Measurements from ENCODE around the gene DPP10.
"Not testable (repeated sequence)": the region's sequence is repeated elsewhere in the genome, so short reads cannot be mapped to it uniquely, and the experiment has no call there.

DPP10 gene

GRCh38 chr2:114960389-114960788 is 517.9 kb downstream of the DPP10 start:
- no peak for DNase-seq (ENCODE audit: low read depth in 2 of 2)

DNA sequence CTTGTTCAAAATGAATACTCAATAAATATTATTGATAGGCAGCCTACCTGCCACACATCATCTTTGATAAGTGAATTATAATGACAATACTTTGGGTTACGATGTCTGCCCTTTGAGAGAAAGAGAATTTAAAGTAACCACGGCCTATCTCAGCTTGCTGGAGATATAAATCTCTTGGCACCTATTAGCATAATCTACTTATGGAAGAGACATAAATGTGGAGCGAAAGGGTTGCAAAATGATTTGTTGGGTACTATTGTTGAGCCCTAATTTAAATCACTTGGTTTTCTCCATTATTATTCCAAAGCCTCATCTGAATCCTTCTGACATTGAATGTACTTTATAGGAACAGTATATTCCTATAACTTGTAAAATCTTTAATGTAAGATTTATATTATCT is 520.1 kb downstream of the DPP10 start:
- no peak for DNase-seq (ENCODE audit: low read depth in 2 of 2)

GRCh38 chr2:114968748-114969400 is 526.4 kb downstream of the DPP10 start:
- no peak for DNase-seq (ENCODE audit: low read depth in 2 of 2)

GRCh38 chr2:115004321-115004720 is 561.9 kb downstream of the DPP10 start:
- DNase-seq (ENCODE audit: low read depth in 2 of 2) = not testable (repeated sequence)

DNA sequence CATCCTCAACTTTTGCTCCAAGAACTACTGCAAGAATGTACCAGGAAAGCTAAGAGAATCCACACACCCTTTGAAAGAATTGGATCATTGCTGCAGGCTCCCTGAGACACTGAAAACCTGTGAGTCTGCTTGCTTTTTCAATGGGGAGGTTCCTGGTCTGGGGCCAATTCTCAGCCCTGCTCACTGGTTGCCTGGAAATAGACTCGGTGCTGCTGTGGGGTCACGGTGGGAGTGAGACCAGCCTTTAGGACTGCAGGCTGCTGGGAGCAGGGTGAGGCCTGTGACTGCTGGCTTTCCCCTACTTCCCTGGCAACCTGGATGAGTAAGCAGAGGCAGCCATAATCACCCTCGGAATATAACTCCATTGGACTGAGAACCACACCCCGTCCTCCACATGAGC is 569.3 kb downstream of the DPP10 start:
- DNase-seq (ENCODE audit: low read depth in 2 of 2) = no peak

GRCh38 chr2:115022013-115022412 is 579.6 kb downstream of the DPP10 start:
- DNase-seq (ENCODE audit: low read depth in 2 of 2) = not testable (repeated sequence)

DNA sequence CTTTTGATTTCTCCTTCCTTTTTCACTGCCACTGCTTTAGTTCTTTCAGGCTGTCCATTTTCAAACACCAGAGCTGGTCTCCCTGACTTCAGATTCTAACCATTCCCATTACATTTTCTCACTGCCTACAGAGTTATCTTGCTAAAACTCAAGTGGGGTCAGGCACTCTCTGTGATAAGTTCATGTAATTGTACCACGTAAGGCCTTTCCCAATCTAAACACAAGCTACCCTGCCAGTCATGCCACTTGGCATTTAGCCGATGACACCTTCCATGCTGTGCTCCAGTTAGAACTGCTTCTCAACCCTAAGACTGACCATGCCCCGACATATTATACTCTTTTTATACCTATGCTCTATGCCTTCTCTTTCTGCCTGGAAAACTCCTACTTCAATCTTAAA is 592.4 kb downstream of the DPP10 start:
- DNase-seq (ENCODE audit: low read depth in 2 of 2) = no peak

- DNase-seq (ENCODE audit: low read depth in 2 of 2) = no peak
Measured at GRCh38 chr2:115036818-115037217, 594.4 kb downstream of the DPP10 start.

DNA sequence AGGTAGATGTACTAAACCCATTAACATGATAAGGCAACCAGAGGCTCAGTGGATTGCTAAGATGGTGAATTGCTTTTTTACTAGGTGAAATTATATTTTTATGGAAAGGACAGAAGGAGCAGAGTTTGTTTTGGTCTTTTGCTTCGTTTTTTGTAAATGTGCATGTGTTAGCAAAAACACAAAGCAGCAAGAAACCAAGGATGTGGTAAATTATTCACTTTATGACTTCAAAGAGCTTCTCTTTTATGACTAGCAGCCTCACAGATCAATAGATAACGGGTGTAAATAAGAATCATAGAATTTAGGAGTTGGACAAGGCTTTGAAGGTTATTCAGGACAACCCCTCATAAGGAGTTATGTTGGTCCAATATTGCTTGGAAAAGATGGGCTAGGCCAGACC is 615.0 kb downstream of the DPP10 start:
- no peak for DNase-seq (ENCODE audit: low read depth in 2 of 2)

GRCh38 chr2:115070002-115070401 is 627.6 kb downstream of the DPP10 start:
- no peak for DNase-seq (ENCODE audit: low read depth in 2 of 2)

DNA sequence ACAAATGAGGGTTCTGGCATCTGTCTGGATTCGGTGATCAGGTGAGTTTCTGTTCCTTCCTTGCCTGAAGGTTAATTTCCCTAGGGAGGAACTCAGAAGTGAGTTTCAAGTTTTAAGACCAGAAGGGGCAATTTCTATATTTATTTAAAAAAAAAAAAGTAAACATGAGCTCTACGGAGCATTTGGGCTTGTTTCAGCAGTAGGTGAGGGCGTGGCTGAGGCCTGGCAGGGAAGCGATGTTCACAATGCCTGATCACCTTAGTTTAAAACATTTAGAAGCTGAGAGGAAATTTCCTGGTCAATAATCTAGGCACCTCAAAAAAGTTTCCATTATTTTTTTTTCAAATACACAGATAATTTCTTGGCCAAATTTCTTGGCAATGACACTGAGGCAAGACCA is 629.1 kb downstream of the DPP10 start:
- no peak for DNase-seq (ENCODE audit: low read depth in 2 of 2)

DNA sequence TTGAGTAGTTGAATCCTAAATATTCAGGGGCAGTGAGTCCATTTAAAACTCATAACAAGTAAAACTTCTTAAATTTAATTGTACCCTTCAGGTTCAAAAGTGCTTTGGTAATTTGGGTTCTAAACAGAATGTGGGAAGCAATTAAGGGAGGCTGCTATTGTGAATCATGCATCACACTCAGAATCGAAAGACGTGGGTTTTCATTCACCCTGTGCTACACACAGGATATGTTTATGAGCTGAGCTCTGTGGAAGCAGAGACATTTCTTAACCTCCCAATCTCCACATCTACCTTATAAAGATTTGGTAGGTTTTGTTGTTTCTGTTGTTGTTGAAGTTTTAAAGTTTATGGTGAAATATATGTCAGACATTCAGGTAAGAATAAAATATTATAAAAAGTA is 633.4 kb downstream of the DPP10 start:
- DNase-seq (ENCODE audit: low read depth in 2 of 2) = no peak

DNA sequence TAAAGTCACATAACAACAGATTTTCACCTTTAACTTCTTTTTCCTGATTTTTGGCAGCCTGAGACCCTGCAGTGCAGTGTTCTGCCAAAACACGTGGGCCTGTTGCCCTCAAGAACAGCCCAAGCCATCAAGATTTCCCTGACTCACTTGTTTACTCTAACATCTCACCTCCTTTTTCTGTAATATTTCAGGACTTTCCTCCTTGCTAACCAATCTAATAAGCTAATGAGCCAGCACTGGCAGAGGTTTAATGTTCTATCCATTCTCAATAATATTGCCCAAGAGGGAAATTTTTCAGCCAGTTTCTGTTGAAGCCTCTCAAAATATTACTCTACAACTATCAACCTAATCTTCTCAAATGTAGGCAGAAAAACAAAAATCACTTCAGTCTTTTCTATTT is 635.2 kb downstream of the DPP10 start:
- DNase-seq (ENCODE audit: low read depth in 2 of 2) = no peak

DNA sequence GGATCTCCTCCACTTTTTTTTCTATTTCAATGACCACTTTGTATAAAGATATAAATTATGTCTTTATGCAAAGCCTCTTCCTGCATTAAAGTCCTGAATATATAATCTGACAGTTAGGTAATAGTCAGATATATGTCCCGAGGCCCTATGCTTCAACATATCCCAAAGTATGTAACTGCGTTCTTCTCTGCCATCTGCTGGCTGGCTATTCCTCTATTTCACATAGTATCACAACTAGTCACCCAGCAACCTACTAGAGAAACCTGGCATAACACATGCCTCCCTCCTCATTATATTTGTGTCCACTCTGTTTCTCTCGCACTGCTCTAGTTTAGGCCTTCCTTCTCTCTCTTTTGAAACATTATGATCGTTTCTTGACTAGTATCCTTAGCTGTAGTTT is 640.8 kb downstream of the DPP10 start:
- DNase-seq (ENCODE audit: low read depth in 2 of 2) = no peak

GRCh38 chr2:115083711-115084110 is 641.3 kb downstream of the DPP10 start:
- DNase-seq (ENCODE audit: low read depth in 2 of 2) = no peak

GRCh38 chr2:115084446-115084845 is 642.0 kb downstream of the DPP10 start:
- no peak for DNase-seq (ENCODE audit: low read depth in 2 of 2)

DNA sequence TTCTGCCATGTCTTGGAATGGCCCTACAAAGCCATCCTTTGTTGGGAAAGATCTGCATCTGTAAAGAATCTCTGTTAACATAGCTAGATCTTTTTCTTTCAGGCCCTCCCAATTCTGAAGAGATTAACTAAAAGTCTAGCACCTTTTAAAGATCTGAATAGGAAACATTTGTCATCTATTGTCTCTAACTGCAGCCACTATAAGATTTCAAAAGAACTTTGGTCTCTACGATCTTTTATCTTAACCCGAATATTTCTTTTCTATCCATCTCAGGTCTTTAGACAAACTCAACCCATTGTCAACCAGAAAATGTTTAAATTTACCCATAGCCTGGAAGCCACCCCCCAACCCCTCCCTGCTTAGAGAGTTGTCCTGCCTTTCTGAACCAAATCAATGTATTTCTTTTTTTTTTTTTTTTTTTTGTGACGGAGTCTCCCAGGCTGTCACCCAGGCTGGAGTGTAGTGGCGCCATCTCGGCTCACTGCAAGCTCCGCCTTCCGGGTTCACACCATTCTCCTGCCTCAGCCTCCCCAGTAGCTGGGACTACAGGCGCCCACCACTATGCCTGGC is 643.7 kb downstream of the DPP10 start:
- DNase-seq (ENCODE audit: low read depth in 2 of 2) = not testable (repeated sequence)

- no peak for DNase-seq (ENCODE audit: low read depth in 2 of 2)
Measured at GRCh38 chr2:115094441-115094840, 652.0 kb downstream of the DPP10 start.

- no peak for DNase-seq (ENCODE audit: low read depth in 2 of 2)
Measured at GRCh38 chr2:115105966-115106365, 663.5 kb downstream of the DPP10 start.

DNA sequence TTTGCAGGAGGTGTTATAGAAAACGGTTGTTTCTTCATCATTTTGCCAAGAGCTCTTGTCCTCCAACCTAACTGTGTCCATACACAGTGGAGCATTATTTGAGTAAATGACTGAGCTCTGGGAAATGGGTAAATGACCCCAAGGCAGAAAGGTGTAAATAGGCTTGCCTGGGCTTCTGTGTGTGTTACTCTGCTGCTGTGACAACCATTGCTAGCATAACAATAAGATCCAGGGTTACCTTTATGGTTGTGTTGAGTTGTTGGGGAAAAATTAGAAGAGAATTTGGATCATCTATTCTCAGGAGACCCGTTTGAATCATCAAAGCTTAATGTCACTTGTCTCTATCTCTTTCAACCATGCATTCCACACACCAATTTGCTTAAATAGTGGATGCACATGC is 672.7 kb downstream of the DPP10 start:
- DNase-seq (ENCODE audit: low read depth in 2 of 2) = no peak

DNA sequence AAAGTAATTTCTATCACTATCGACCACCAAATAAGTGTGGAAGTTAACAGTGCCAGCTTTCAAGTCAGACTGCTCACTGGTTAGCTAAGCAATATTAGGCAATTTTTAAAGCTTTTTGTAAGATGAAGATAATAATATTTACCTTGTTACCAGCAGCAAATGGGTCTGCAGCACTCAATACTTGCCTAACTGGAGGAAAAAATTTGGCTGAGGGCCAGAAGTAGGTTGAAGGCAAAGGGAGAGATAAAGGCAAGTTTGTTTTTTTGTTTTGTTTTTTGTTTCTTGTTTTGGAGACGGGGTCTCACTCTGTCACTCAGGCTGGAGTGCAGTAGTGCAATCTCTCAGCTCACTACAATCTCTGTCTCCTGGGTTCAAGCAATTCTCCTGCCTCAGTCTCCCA is 675.9 kb downstream of the DPP10 start:
- no peak for DNase-seq (ENCODE audit: low read depth in 2 of 2)

- no peak for DNase-seq (ENCODE audit: low read depth in 2 of 2)
Measured at GRCh38 chr2:115119086-115119485, 676.6 kb downstream of the DPP10 start.

DNA sequence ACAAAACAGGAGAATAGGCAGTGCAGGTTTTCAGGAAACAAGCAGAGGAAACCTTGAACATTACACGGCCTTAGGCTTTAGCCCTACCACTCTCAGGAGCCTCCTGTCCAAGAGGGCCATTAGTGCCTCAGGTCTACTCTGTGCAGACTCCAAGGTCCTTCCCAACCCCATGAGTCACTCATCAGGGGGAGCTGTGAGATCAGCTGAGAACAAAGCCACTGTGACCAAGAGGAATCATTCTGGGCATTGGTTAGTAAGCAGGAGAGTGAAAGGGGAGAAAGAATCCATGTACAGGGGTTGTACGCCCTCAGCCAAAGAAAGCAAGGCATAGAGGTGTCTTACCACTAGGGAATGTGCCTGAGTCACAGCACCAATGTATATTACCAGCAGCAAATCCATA is 680.3 kb downstream of the DPP10 start:
- DNase-seq (ENCODE audit: low read depth in 2 of 2) = no peak

DNA sequence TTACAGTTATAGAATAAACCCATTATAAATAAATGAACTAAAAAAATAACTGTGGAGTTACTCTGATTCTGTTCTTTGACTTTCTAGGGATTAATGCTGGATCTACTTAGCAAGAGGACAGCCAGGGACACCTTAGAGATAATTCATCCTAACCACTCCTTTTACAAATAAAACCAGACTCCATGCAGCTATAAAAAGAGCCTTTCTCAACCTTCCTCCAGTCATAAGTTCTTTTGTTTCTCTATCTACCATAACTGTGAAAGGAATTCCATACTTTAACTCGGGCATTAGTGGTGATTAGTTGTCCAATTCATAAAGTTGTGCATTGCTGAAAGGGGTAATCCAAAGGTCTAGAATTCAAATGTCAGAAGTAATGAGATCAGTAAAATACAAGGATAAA is 682.4 kb downstream of the DPP10 start:
- no peak for DNase-seq (ENCODE audit: low read depth in 2 of 2)
